ENCODE measurements around the gene GOLT1B.

The GOLT1B gene

GRCh38 chr12:21523148-21523547, 21.6 kb downstream of the GOLT1B start:
- DNase-seq (ENCODE audit: low spot score) = no peak

DNA sequence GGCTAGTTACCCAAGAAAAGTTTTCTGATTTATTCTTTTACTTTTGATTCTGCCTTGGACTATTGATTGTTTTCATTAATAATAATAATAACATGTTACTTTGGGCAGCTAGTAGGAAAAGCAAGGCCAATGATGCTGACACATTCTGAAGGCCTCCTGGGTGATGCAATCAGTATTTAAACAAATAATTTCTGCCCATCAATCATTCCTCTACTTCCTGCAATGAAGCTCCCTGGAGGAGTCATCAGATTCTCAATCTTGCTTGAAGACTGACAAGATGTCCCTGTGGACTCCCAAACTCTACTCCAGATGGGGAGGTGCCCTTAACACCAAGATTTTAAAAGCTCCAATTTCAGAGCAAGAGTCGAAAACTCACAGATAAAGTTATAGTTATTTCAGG, 24.5 kb downstream of the GOLT1B start, which contains the start of gene SPX:
Gene SPX, plus strand, starts transcription at position 244 of the 400 bp plus-strand sequence. CDS start 177 bp downstream, outside the sequence.
- DNase-seq (ENCODE audit: low spot score) = peak; percentile 12

DNA sequence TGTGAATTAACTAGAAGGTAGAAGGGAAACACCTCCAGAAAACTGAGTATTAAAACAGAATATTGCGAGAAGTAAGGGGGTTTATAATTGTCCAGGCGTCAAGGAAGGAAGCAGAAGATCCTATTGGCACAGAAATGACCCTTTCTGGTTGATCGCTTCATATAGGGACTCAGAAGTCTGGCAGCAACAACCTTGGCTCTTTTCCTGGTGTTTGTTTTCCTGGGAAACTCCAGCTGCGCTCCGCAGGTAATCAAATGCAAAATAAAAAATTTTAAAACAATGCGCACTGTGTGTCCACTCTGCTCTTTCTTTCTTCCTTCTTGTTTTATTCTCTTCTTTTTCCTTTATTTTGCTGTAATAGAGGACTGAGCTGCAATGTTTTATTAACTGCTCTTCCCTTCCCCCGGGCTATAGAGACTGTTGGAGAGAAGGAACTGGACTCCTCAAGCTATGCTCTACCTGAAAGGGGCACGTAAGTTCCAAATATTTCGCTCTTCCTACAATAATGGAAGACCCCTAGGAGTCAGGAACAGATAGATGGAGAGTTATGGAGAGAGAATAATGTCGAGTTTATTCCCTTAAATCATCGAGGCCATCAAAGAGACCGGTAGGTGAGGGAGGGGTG, 25.2 kb downstream of the GOLT1B start:
- no peak for DNase-seq (ENCODE audit: low spot score)

- DNase-seq (ENCODE audit: low spot score) = peak; percentile 62
Measured at GRCh38 chr12:21527451-21528180, 26.0 kb downstream of the GOLT1B start.

- no peak for DNase-seq (ENCODE audit: low spot score)
Measured at GRCh38 chr12:21528953-21529352, 27.4 kb downstream of the GOLT1B start.

- no peak for DNase-seq (ENCODE audit: low spot score)
Measured at GRCh38 chr12:21529456-21529855, 27.9 kb downstream of the GOLT1B start.

DNA sequence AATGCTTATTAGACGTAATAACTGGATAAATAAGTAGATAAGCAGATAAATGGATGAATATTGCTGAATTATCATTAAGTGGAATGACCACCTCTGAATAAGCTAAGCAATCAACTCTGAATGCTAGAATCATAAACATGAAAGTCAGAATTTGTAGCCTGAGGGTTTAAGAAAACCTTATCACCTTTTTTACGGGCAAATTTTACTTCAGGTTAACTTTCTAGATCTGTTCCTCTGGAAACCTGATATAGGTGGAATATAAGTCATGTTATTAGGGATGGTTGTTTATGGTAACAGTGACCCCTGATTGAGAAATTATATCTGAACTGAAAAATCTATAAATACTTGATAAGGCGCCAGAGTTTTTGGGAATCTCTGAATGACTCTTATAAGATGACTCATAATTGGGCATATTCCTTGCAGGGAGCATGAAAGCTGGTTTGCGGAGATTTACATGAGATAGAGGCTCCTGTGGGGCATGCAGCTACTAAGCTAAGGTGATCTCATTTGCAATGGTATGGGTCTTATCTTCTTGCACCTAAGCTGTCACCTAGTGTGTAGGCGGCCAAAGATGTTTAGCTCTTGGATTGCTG, 36.6 kb downstream of the GOLT1B start:
- DNase-seq (ENCODE audit: low spot score) = no peak

GRCh38 chr12:21539797-21540196, 38.2 kb downstream of the GOLT1B start:
- DNase-seq (ENCODE audit: low spot score) = no peak

GRCh38 chr12:21541773-21542172, 40.2 kb downstream of the GOLT1B start:
- DNase-seq (ENCODE audit: low spot score) = no peak

DNA sequence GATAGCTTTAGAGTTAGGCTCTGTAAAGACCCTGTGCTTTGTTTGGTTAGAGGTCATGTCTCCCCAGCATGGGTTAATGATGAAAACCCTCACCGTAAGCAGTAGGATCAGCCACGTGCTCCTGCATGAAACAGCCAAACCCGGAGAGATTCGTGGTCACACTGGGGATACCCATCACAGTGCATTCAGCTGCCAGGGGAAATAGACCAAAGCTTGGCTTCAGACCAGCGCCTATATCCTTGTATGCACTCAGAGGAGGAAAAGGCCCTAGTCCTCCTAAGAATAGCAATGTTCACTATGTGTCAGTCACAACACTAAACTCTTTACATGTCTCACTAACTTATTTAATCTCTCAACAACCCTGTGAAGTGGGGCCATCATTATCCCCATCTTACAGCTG, 40.8 kb downstream of the GOLT1B start:
- DNase-seq (ENCODE audit: low spot score) = no peak

DNA sequence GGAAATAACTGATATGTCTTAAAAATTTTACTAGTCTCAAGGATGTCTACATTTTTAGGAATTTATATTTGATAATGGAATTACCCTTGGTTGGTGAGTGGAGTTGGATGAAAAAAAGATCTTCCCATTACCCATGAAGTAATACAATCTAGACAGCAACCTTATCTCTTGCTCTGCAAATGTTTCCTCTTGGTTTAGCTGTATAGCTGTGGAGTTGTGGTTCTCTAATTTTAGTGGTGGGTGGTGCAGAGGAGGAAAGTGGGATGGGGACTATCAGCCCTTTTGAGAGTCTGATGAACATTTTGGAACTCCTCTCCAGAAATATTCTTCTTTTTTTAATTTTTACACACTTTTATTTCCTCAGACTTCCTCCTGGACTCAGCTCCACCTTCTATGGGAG, 41.6 kb downstream of the GOLT1B start:
- no peak for DNase-seq (ENCODE audit: low spot score)

- DNase-seq (ENCODE audit: low spot score) = no peak
Measured at GRCh38 chr12:21545557-21545956, 44.0 kb downstream of the GOLT1B start.

DNA sequence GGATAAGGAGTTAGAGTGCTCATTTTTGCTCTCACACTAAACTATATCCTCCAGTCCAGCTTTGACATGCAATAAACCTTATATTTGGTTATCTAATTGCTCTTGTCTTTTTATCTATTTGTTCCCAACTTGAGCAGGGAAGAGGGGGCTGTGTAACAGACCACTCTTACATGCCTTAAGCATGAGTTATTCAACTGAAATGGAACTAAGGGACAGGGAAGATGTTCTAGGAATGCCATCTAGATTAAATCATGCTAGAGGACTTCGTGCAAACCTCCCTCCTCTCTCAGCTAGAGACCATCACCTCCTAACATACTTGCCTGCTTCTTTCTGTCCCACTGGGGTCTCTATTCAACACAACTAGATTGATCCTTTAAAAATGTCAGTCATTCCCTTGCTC, 45.1 kb downstream of the GOLT1B start:
- no peak for DNase-seq (ENCODE audit: low spot score)

- DNase-seq (ENCODE audit: low spot score) = no peak
Measured at GRCh38 chr12:21547437-21547836, 45.8 kb downstream of the GOLT1B start.

DNA sequence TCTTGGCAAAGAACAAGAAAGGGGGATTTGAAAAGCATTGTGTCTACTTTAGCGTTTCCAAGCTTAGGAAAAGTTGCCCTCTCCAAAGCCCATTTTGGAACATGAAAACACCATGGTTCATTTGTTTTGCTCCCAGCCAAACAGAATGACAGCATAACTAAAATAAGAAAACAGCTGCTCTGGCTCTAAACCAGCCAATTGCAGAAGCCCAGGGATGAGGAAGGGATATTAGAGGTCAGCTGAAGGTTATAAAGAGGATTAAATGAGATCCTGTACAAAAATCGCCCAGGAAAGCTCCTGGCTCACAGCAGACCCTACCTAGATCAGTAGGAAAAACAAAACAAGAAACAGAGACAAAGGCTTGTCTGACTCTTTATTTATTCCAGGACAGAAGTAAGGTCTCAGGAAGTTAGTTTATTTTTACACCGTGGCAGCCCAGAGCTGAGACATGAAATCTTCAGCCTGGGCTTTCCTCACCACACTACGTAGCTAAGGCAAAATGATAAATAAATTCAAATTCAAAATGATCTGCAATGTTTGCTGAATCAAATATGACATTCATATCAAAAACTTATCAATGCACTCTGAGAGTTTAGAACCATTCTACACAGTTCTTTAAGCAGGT, 50.4 kb downstream of the GOLT1B start:
- no peak for DNase-seq (ENCODE audit: low spot score)

DNA sequence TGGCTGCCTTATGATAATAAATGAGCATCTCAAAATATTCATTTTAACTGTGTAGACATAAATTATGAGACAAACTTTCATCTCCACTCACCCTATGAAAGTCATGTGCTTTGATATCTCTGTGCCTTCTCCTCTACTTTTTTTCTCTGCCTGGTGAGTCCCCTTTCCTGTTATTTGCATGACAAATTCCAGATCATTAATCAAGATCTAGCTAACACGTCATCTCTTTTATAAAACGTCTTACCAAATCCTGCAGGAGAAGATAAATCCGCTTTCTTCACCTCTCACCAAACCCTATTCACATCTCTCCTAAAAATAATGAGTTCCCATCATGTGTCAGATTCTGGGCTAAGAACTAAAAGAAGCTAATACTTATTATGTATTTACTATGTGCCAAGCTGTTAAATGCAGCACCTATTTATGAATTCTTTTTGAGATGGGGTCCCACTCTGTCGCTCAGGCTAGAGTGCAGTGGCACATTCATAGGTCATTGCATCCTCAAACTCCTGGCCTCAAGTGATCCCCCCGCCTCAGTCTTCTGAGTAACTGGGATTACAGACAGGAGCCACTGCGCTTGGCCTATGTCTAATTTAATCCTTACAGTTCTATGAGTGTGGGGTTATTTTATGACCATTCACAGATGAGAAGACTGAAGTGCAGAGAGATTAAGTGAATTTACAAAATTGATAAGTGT, 51.2 kb downstream of the GOLT1B start:
- no peak for DNase-seq (ENCODE audit: low spot score)

GRCh38 chr12:21553329-21553675, 51.7 kb downstream of the GOLT1B start:
- no peak for DNase-seq (ENCODE audit: low spot score)

- no peak for DNase-seq (ENCODE audit: low spot score)
Measured at GRCh38 chr12:21558100-21558679, 56.6 kb downstream of the GOLT1B start.

DNA sequence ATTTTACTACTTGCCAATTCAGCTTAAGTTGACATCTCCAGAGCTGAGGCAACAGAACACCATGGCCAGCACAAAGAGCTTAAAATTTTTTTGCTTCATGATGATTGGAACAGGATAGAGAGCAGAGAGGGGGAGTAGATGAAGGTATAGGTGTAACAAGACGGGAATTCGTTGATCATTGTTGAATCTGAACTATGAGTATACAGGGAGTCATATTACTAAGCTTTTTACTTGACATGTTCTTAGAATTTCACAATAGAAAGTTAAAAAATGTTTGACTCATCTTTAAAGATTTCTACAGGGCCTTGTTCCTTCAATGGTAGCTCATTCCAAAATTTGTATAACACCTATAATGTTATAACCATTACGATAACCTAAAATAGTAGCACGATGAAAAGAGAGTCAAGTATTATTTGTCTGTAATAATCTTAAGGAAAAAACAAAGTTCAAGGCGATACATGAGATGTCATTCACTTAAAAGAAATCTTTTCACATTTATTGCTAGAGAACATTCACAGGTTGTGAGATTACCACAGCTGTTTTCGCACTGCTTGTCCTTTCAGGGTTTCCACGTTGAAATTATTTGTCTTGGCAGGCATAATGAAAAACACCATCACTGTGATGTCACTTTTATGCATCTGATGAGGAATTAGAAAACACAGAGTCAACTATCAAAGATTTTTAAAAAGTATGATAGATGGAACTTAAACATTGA, 58.4 kb downstream of the GOLT1B start:
- DNase-seq (ENCODE audit: low spot score) = no peak

GRCh38 chr12:21561158-21561557, 59.6 kb downstream of the GOLT1B start:
- DNase-seq (ENCODE audit: low spot score) = no peak

GRCh38 chr12:21562859-21563258, 61.3 kb downstream of the GOLT1B start:
- no peak for DNase-seq (ENCODE audit: low spot score)
